Measurements from ENCODE around the gene MACROH2A1. TPM values are rescaled to one million over a fixed set of nuclear protein-coding genes. Genes with fewer than 3 reads are reported as not detected.

The MACROH2A1 gene
- 97.7 and 128 TPM in 2 replicates for total RNA-seq

GRCh38 chr5:135398855-135399793 lies at the start of gene MACROH2A1:
TSS of gene MACROH2A1 (minus strand) at chr5:135399231. CDS start at chr5:135389093, 10,138 bp downstream.

DNA sequence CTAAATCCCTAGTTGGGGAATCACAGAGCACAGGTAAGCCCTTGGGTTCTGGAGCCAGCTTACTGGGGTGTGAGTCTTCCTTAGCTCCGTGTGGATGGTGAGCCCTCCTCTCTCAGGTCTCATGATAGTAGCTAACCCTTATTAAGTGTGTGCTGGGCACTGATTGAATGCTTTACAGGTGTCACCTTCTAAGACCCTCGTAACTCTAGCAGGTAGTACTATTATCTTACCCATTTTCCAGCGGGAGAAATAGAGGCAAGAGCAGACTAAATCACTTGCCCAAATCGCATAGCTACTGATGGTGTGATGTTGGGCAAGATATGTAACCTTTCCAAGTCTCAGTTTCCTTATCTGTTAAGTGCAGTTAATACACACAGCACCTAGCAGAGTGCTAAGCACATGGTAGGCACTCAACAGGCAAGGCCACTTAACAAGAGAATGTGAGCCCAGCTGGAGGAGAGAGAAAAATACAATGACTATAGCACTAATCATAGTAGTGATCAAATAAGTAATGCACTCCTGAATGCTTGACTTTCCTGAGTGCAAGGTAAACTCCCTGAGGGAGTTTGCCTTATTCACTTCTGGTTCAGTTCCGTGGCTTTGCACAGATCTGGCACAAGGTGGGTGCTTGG lies 48.4 kb upstream of the MACROH2A1 start, which contains the start of gene DCANP1:
Gene DCANP1 (minus strand): TSS at position 51 of the 632 bp plus-strand sequence. CDS start 240 bp downstream, outside the sequence.

Other genes with a start within 250 kb of the MACROH2A1 start
- not detected in 2 replicates for gene DCANP1, start 48.1 kb upstream of the MACROH2A1 start, total RNA-seq
- gene TIFAB, start 53.1 kb upstream of the MACROH2A1 start, total RNA-seq, result not detected in 2 replicates
- gene NEUROG1, start 136.7 kb upstream of the MACROH2A1 start, total RNA-seq, result not detected in 2 replicates
- not detected in 2 replicates for gene CXCL14, start 179.8 kb upstream of the MACROH2A1 start, total RNA-seq